ENCODE results near the gene ZEB1. TPM values are rescaled to one million over a fixed set of nuclear protein-coding genes. Genes with fewer than 3 reads are reported as not detected.
A peak's percentile ranks its signal among the peaks of the same experiment; 100 is the strongest.
"Not testable (repeated sequence)": the region's sequence is repeated elsewhere in the genome, so short reads cannot be mapped to it uniquely, and the experiment has no call there.

Gene ZEB1
- total RNA-seq, 1 donor from 2014 or later, result 84.1 TPM

- no peak for DNase-seq (ENCODE audit: low read depth)
Measured at GRCh38 chr10:31422634-31423033, 103.6 kb downstream of the ZEB1 start.

- no peak for DNase-seq (ENCODE audit: low read depth)
Measured at GRCh38 chr10:31424473-31424872, 105.5 kb downstream of the ZEB1 start.

GRCh38 chr10:31426401-31426800, 107.4 kb downstream of the ZEB1 start:
- peak; percentile 54 for DNase-seq (ENCODE audit: low read depth)

- DNase-seq (ENCODE audit: low read depth), result not testable (repeated sequence)
Measured at GRCh38 chr10:31427334-31427733, 108.3 kb downstream of the ZEB1 start.

GRCh38 chr10:31428499-31428898, 109.5 kb downstream of the ZEB1 start:
- not testable (repeated sequence) for DNase-seq (ENCODE audit: low read depth)

- no peak for DNase-seq (ENCODE audit: low read depth)
Measured at GRCh38 chr10:31431021-31431420, 112.0 kb downstream of the ZEB1 start.

- DNase-seq (ENCODE audit: low read depth), result no peak
Measured at GRCh38 chr10:31437959-31438358, 118.9 kb downstream of the ZEB1 start.

GRCh38 chr10:31451766-31452165, 132.8 kb downstream of the ZEB1 start:
- no peak for DNase-seq (ENCODE audit: low read depth)

- DNase-seq (ENCODE audit: low read depth), result no peak
Measured at GRCh38 chr10:31456468-31456867, 137.5 kb downstream of the ZEB1 start.

- peak; percentile 16 for DNase-seq (ENCODE audit: low read depth)
Measured at GRCh38 chr10:31457858-31458257, 138.8 kb downstream of the ZEB1 start.

GRCh38 chr10:31458974-31459373, 140.0 kb downstream of the ZEB1 start:
- DNase-seq (ENCODE audit: low read depth), result no peak

GRCh38 chr10:31460242-31460641, 141.2 kb downstream of the ZEB1 start:
- peak; percentile 36 for DNase-seq (ENCODE audit: low read depth)

GRCh38 chr10:31464552-31464951, 145.5 kb downstream of the ZEB1 start:
- DNase-seq (ENCODE audit: low read depth), result no peak

GRCh38 chr10:31466313-31466712, 147.3 kb downstream of the ZEB1 start:
- no peak for DNase-seq (ENCODE audit: low read depth)

- peak; percentile 32 for DNase-seq (ENCODE audit: low read depth)
Measured at GRCh38 chr10:31467791-31468535, 148.9 kb downstream of the ZEB1 start.

- no peak for DNase-seq (ENCODE audit: low read depth)
Measured at GRCh38 chr10:31468536-31468859, 149.5 kb downstream of the ZEB1 start.

GRCh38 chr10:31475519-31475918, 156.5 kb downstream of the ZEB1 start:
- DNase-seq (ENCODE audit: low read depth), result no peak

- DNase-seq (ENCODE audit: low read depth), result no peak
Measured at GRCh38 chr10:31476088-31476487, 157.1 kb downstream of the ZEB1 start.

- no peak for DNase-seq (ENCODE audit: low read depth)
Measured at GRCh38 chr10:31477584-31477983, 158.6 kb downstream of the ZEB1 start.

- DNase-seq (ENCODE audit: low read depth), result no peak
Measured at GRCh38 chr10:31479752-31480151, 160.7 kb downstream of the ZEB1 start.

- no peak for DNase-seq (ENCODE audit: low read depth)
Measured at GRCh38 chr10:31483546-31483945, 164.5 kb downstream of the ZEB1 start.

GRCh38 chr10:31484431-31485135, 165.6 kb downstream of the ZEB1 start:
- DNase-seq (ENCODE audit: low read depth), result no peak

GRCh38 chr10:31490858-31491504, 172.0 kb downstream of the ZEB1 start:
- DNase-seq (ENCODE audit: low read depth), result peak; percentile 53

Data from renal cortical epithelial cell (primary cell).